ENCODE data around the gene SERP1. TPM values are rescaled to one million over a fixed set of nuclear protein-coding genes. Genes with fewer than 3 reads are reported as not detected.
A peak's percentile ranks its signal among the peaks of the same experiment; 100 is the strongest.

Gene SERP1
- total and polyA plus RNA-seq, 2 experiments from 2014 or later: 176 to 194 TPM

- TF ChIP-seq EZH2phosphoT487 (IDR thresholded peaks at IDR 0.05; ENCODE audit: insufficient read depth, low read depth): no peak
- no peak for TF ChIP-seq EZH2 (IDR thresholded peaks at IDR 0.05; ENCODE audit: insufficient read depth, poor library complexity, severe bottlenecking)
- Histone ChIP-seq H3K36me3 (ENCODE audit: low read depth) (peaks cover 25% of the 10 kb centered on the region), H4K20me1 (ENCODE audit: insufficient read depth) (0 out of 2 replicates have a peak, but pooled peaks cover 14% of the 10 kb centered on the region), H3K79me2 (ENCODE audit: insufficient read depth) (peaks cover 31% of the 10 kb centered on the region), H3K9me2 (ENCODE audit: insufficient read depth) (no peaks in the 10 kb centered on the region), H3K9ac (no peak overlapping the region), H3K4me3 (no peak overlapping the region), H3K27ac (no peak overlapping the region), H3K4me1 (ENCODE audit: insufficient read depth) (peaks cover 7% of the 10 kb centered on the region), H3K9me3 (ENCODE audit: low read depth) (no peaks in the 10 kb centered on the region), H2AFZ (no peak overlapping the region), H3F3A (ENCODE audit: insufficient read depth) (peaks cover 51% of the 10 kb centered on the region), H3K27me3 (replicated peaks; ENCODE audit: insufficient read depth) (no peaks in the 10 kb centered on the region), H3K4me2 (ENCODE audit: unreplicated experiment) (no peak overlapping the region)
- in situ Hi-C loops (cut with MboI): no loop called here
- 92 to 95% methylated on average over 10 of the region's 10 CpGs for WGBS, 2 experiments (ENCODE audit: low coverage in 1 of 2, low lambda C conversion rate in 2 of 2, missing lambda C conversion rate in 2 of 2)
- DNase-seq: no peak
These were observed 7.7 kb downstream of the SERP1 start for GRCh38 chr3:150538324-150539208.

GRCh38 chr3:150535204-150535603, 11.1 kb downstream of the SERP1 start:
- in situ Hi-C loops (cut with MboI): no loop called here
- H3K4me2 ChIP-seq (ENCODE audit: unreplicated experiment): no peak overlapping the region
- H2AFZ ChIP-seq: no peak overlapping the region
- H3K27me3 ChIP-seq (replicated peaks; ENCODE audit: insufficient read depth): no peaks in the 10 kb centered on the region
- 81 to 84% methylated on average over 4 of the region's 4 CpGs for WGBS, 2 experiments (ENCODE audit: low coverage in 1 of 2, low lambda C conversion rate in 2 of 2, missing lambda C conversion rate in 2 of 2)
- H3K9ac ChIP-seq: no peak overlapping the region
- H4K20me1 ChIP-seq (ENCODE audit: insufficient read depth): no peaks in the 10 kb centered on the region
- DNase-seq: no peak
- TF ChIP-seq EZH2 (IDR thresholded peaks at IDR 0.05; ENCODE audit: insufficient read depth, poor library complexity, severe bottlenecking) (no peak), EZH2phosphoT487 (IDR thresholded peaks at IDR 0.05; ENCODE audit: insufficient read depth, low read depth) (no peak)
- peaks cover 26% of the 10 kb centered on the region; the same call in 1 of the 2 replicates for H3F3A ChIP-seq (ENCODE audit: insufficient read depth)
- no peaks in the 10 kb centered on the region for H3K4me1 ChIP-seq (ENCODE audit: insufficient read depth)
- H3K9me2 ChIP-seq (ENCODE audit: insufficient read depth): no peaks in the 10 kb centered on the region
- no peaks in the 10 kb centered on the region for H3K9me3 ChIP-seq (ENCODE audit: low read depth)
- H3K27ac ChIP-seq: no peak overlapping the region
- H3K79me2 ChIP-seq (ENCODE audit: insufficient read depth): no peaks in the 10 kb centered on the region
- no peak overlapping the region for H3K4me3 ChIP-seq
- H3K36me3 ChIP-seq (ENCODE audit: low read depth): no peaks in the 10 kb centered on the region

- Histone ChIP-seq H3K36me3 (ENCODE audit: low read depth) (no peaks in the 10 kb centered on the region), H3K4me3 (no peak overlapping the region), H3K9me3 (ENCODE audit: low read depth) (no peaks in the 10 kb centered on the region), H4K20me1 (ENCODE audit: insufficient read depth) (no peaks in the 10 kb centered on the region), H3K9me2 (ENCODE audit: insufficient read depth) (no peaks in the 10 kb centered on the region), H3K9ac (no peak overlapping the region), H3K4me2 (ENCODE audit: unreplicated experiment) (no peak overlapping the region), H3K4me1 (ENCODE audit: insufficient read depth) (no peaks in the 10 kb centered on the region), H2AFZ (no peak overlapping the region), H3F3A (ENCODE audit: insufficient read depth) (no peaks in the 10 kb centered on the region), H3K79me2 (ENCODE audit: insufficient read depth) (no peaks in the 10 kb centered on the region), H3K27ac (no peak overlapping the region), H3K27me3 (replicated peaks; ENCODE audit: insufficient read depth) (no peaks in the 10 kb centered on the region)
- DNase-seq: no peak
- TF ChIP-seq EZH2 (IDR thresholded peaks at IDR 0.05; ENCODE audit: insufficient read depth, poor library complexity, severe bottlenecking) (no peak), EZH2phosphoT487 (IDR thresholded peaks at IDR 0.05; ENCODE audit: insufficient read depth, low read depth) (no peak)
- in situ Hi-C loops (cut with MboI): no loop called here
These were observed 14.5 kb downstream of the SERP1 start for GRCh38 chr3:150531775-150532174.

- in situ Hi-C loops (cut with MboI): no loop called here
These were observed 17.9 kb downstream of the SERP1 start for GRCh38 chr3:150528354-150528797.

More at GRCh38 chr3:150528354-150528797, 17.9 kb downstream of the SERP1 start:
- Histone ChIP-seq H3K9ac (no peak overlapping the region), H3K79me2 (ENCODE audit: insufficient read depth) (no peaks in the 10 kb centered on the region), H3K4me2 (ENCODE audit: unreplicated experiment) (no peak overlapping the region), H3K36me3 (ENCODE audit: low read depth) (no peaks in the 10 kb centered on the region), H3F3A (ENCODE audit: insufficient read depth) (no peaks in the 10 kb centered on the region), H3K4me3 (no peak overlapping the region), H3K4me1 (ENCODE audit: insufficient read depth) (no peaks in the 10 kb centered on the region), H3K9me2 (ENCODE audit: insufficient read depth) (no peaks in the 10 kb centered on the region), H3K27ac (no peak overlapping the region), H3K9me3 (ENCODE audit: low read depth) (no peaks in the 10 kb centered on the region), H2AFZ (no peak overlapping the region; the same call in 1 of the 2 replicates), H3K27me3 (replicated peaks; ENCODE audit: insufficient read depth) (no peaks in the 10 kb centered on the region), H4K20me1 (ENCODE audit: insufficient read depth) (no peaks in the 10 kb centered on the region)
- TF ChIP-seq EZH2phosphoT487 (IDR thresholded peaks at IDR 0.05; ENCODE audit: insufficient read depth, low read depth) (no peak), EZH2 (IDR thresholded peaks at IDR 0.05; ENCODE audit: insufficient read depth, poor library complexity, severe bottlenecking) (no peak)
- WGBS, 2 experiments (ENCODE audit: low coverage in 1 of 2, low lambda C conversion rate in 2 of 2, missing lambda C conversion rate in 2 of 2): 9 to 11% methylated on average over 2 of the region's 2 CpGs
- peak; percentile 51 for DNase-seq

All from GM23248 (cell line).